Hematopoietic multipotent progenitor cell (in vitro differentiated cells): ENCODE measurements around the gene ELP5. TPM values are rescaled to one million over a fixed set of nuclear protein-coding genes. Genes with fewer than 3 reads are reported as not detected.
"Not testable (repeated sequence)": the region's sequence is repeated elsewhere in the genome, so short reads cannot be mapped to it uniquely, and the experiment has no call there.

Source experiments
- DNase-seq, 3 donors: peaks; one replicate each; pipeline ENCODE4 v3.0.0-alpha.2; 2011 to 2015; ENCODE audit warnings: low read depth in 2 of 3, low spot score in 2 of 3
- total RNA-seq: library from RNA; depleted of rRNA; stranded (reverse); fragments of >200 nt; gene quantifications from one replicate; pipeline ENCODE4 v1.2.3, GENCODE V29; 2012

ELP5 gene
- total RNA-seq, 1 donor, result 54.7 TPM

- DNase-seq, result no peak
Observed at GRCh38 chr17:7235693-7236665, 16.0 kb upstream of the ELP5 start.

DNA sequence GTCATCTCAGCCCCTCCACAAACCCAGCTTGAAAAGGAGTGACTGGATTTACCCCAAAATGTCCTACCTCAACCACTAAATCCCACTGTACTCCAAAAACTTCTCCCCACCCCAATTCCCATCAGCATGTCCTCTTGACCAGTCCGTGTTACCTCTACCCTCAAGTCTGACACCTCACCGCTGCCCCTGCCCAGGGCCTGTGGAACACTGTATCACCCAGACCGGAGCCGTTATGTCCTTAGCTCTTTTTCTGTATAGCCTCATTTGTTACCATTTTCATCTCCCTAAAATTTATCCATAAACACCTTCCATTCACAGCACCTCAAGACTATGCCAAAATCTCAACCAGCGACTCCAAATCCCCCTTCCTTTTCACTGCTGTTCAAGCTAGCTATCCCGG is 15.2 kb upstream of the ELP5 start:
- DNase-seq, result no peak

DNA sequence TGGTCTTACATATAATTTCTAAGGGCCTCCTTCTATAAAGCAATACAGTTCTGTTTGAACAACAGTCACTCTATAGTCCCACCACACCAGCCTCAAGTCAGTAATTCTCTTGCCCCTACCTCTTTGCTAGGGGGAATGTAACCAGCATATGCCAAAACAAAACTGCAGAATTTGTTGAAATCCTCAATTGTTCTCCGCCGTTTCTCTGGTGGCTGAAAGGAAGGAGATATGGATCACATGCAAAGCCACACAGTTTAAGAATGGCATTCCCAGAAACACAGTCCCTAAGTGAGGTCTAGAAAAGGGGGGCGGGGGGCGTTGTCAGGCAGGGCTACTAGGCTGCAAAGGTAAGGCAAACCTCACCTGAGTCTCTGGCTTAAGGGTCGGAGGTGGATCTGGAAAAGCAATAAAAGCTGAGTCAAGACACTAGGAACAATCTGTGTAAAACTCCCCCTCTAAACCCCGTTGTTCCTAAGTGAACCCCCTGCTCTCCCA is 14.7 kb upstream of the ELP5 start:
- no peak for DNase-seq

- DNase-seq, result peak in 2 of 3 donors; percentile 68 to 70
Observed at GRCh38 chr17:7237761-7238419, 14.1 kb upstream of the ELP5 start.

DNA sequence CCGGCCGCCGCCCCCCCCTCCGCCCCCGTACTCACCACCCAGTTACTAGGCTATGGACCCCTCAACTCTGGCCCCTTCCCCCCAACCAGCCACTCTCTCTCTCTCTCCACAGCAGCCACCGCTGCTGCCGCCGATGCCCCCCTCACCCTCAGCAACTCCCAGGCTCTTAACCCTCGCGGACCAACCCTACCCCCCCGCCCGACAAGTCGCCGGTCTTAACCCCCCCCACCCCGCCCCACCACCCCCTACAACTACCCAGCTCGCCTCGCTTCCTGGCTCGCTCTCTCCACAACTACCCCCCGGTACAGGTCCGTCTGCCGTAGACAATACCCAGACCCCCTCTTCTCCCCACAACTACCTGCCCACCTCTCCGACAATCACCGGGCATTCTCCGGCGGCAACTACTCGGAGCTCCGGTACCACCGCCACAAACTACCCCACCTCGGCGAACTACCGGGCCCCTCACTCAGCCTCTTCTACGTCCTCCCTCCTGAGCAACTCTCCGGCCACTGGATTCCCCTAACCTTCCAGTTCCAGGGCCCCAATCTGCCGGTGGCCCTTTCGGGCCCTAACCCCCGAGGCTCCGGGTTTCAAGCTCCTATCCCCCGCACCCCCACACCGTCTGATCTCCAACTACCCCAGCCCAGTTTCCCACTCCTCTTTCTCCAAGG is 13.5 kb upstream of the ELP5 start:
- peak in 1 of 3 donors; percentile 36 for DNase-seq

DNA sequence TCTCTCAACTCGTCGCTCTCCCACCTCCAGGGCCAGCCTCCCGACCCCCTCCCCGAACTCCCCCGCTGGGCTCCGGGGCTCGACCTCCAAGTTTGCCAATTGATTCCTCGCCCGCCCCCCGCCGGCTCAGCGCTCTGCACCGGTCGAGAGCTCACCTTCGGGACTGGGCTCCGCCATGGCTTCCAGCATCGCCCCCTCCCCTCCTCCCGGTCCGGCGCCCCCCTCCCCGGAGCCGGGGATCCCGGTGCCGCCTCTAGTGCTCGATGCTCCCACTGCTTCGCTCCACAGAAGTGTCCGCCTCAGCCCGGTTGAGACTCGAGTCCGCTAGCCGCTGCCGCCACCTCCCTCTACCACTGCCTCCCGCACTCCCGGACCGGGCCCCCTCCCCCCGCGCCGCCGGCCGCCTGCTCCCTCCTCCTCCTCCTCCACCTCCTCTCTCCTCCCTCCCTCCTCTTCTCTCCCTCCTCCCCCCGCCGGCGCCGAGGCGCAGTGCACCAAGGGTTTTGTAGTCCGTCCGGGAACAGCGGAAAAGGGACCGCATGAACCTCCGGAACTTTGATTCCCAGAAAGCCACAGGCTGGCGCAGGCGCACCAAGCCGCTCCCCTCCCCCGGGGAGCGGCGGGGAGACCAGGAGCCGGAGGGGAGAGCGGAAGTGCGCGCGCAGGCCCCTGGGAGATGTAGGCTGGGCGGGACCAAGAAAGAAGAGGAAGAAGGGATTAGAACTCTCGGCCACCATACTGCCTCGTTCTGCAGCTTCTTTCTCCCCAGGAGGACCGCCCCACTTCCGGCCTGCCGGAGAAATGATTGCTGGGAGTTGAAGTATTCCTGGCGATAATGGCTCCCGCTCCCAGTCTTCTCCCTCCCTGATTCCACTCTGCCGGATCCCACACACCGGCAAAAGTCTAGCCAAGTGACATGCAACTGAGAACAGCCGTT is 12.7 kb upstream of the ELP5 start, which contains the start of gene PHF23:
Gene PHF23 (minus strand): TSS at position 367 of the 937 bp plus-strand sequence. CDS start 178 bp downstream, at position 189.
- DNase-seq, result peak; percentile 96 to 99 (median 99)

GRCh38 chr17:7240375-7240774 is 11.6 kb upstream of the ELP5 start:
- DNase-seq, result no peak

- no peak for DNase-seq
Observed at GRCh38 chr17:7241090-7241733, 10.8 kb upstream of the ELP5 start.

DNA sequence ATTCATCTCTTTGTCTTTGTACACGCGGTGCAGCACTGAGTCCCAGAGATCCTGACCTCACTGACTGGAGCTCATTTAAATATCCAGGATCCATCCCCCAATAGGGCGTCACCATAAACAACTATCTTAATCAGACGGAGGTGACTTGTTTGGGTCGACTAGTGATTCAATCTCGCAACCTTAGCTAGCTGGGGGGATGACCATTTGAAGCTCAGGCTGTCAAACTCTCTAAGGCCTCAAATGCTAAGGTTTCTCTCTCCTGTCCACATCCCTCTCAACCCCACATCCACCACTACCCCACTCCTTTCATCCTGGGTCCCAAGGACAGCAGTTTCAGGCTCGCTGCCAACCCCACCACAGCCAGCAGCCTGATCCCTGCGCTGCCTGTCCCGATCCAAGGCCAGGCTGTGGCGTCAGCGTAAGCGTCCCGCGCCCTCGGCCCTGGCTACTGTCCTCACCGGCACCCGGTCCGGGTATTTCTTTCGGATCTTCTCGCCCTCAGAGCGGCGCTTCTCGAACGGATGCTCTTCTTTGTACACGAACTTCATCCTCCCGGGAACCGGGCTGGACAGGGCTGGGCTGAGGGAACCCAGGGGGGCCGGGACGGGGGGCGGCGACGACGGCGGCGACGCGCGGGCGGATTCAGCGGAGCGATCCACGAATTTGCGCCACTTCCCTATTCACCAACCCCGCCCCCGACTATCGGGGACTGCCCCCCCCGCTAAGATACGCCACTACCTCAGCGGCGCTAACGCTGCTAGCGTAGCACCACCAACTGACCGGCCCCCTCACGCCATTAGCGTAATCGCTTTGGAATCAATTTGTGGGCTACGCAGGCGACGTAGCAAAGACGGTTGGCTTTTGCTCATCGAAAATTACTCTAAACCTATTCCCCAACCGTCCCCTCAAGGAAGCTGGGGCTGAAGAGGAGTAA is 10.0 kb upstream of the ELP5 start, which contains the start of gene GABARAP:
Gene GABARAP (minus strand): TSS at position 667 of the 934 bp plus-strand sequence. CDS start 119 bp downstream, at position 548.
- peak in 2 of 3 donors; percentile 91 to 94 for DNase-seq

DNA sequence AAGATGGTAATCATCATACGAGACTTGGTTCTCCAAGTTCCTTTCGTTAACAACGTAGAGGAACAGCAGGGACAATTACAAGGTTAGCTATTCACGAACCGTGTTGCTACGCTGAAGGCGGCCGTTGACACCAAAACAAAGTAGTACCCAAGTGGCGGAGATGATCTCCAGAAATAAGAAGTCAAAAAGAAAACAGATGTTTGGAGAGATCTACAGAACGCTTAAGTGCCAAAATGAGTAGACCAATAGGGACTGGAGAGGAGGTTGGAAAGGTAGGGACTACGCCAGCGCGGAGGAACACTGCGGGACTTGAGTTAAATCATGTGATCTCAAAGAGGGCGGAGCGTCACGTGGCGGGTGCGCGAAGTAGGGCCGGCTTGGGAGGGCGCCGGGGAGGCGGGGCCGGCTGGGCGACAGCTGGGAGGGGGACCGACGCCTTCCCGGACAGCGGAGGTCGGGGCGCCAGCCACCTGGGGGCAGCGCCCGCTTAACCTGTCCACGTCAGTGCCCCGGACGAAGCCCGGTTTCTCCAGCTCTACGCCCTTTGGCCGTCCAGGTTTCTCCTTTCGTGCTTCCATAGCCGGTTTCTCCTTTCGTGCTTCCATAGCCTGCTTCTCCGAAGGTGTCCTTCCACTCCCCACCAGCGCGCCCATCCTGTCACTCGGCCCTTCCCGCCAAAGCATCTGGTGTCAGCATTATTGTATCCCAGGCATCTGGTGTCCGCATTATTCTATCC is 9.1 kb upstream of the ELP5 start:
- peak; percentile 95 to 97 (median 96) for DNase-seq

DNA sequence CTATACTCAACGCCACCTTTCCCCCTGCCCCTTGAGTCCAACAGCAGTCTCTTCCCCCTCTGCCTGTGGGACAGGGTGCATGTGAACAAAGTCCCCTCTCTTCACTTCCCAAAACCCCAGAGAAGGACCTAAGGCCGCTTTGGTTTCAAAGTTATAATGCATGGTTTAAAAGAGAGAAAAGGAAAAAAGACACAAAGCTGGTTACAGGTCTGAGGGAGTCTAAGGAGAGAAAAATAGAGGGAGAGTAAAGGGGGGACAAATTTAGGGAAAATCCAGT is 8.6 kb upstream of the ELP5 start:
- DNase-seq, result no peak

DNA sequence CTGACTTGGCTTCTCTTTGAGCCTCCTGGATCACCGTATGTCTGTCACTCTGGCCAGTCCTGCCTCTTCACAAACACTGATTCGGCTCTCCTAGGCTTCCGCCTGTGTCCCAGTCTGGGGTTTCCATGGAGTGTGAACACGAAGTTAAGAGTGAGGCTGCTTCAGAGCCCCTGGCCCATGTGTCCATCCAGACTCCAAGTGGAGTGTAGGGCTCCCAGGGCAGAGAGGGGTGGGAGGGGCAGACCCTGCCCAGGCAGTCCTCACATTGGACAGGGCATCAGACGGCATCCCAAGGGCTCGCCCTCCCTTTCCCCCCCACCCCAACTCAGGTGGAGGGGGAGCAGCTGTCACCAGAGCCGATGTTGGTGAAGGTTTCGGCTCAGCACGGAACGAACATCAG is 8.2 kb upstream of the ELP5 start:
- not testable (repeated sequence) for DNase-seq

DNA sequence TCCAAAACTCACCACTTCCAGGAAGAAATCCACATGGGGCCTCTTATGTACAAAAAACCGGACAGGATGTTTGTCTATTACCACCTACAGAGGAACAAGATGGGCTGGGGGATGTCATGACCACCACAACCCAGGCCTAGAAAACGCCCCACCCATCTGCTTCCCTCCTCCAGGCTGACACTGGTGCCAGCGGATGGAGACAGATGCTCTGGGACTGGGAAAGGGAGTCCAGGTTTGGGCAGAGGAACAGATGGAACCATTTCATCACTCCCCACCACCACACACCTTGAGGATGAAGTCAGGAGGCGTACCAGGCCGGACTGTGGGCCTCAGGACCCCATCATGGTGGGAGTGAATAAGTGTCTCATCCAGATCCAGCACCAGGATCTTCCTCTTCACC is 5.2 kb upstream of the ELP5 start:
- no peak for DNase-seq

DNA sequence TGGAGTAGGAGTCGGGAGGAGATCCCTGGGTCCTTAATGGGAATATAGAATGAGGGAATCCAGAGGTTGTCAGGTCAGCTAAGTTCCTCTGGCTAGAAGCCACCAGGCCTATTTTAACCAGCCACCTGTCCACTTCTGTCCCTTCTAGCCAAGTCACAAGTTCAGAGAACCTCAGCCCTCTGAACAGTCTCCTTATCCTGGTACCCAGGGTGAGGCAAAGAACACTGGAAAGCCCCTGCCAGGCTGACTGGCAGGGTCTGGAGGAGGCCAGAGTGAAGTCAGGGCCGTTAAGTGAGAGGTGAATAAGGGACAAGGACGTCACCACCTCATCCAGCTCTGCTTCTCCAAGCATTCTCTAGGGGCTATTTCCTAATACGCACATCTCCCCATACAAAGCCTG is 3.2 kb upstream of the ELP5 start:
- DNase-seq, result no peak

- DNase-seq, result no peak
Observed at GRCh38 chr17:7249214-7249613, 2.8 kb upstream of the ELP5 start.

GRCh38 chr17:7249830-7250229 is 2.2 kb upstream of the ELP5 start:
- DNase-seq, result no peak

DNA sequence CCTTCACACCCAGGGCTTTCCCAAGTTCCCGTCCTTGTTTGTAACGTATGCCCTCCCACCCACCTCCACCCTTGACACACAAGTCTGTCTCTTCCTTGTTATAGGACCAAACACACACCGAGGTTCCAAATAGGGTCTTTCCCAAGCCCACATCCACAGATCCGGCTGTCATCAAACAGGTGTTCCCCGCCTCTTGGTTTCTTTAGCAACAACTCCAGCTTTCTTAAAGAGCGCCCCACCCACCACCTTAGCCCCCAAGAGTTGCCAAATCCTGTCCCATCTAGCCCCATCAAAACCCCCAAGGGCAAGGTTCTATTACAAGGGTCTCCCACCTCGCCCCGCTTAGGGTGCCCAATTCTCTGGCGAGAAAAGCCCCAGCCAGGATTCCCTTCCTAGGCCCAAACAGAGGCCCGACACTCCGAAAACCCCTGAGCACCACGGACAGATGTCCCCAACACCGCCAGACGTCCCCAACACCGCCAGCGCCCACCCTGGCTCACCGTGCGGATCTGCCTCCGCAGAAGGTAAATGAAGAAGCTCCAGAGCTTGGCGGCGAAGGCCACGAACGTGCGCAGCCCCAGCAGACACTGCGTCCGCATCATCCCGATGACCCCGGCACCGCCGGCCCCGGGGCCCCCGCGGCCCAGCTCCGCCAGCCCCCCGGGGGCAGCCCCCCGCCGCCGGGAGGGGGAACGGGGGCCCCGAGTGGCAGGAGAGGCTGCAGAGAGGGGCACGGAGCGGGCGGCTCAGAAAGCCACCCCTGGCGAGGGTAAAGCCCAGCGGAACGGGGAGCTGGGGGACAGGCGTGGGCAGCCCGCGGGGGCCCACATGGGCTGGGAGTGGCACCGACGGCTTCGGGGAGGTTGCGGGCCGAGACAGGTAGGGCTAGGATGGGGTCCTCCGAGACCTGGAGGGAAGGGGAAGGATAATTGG is 1.1 kb upstream of the ELP5 start:
- peak in 2 of 3 donors; percentile 54 to 57 for DNase-seq
